Epithelial cell of prostate (primary cell): ENCODE measurements around the gene OGN.

Source experiments
- DNase-seq: peaks from one replicate; pipeline ENCODE4 v3.0.0-alpha.2; 2011; ENCODE audit warnings: low read depth, low spot score
- H3K27ac ChIP-seq: fragments of 450-650 bp; 2 replicates; pipeline ENCODE4 v1.5.1; 2017; ENCODE audit warnings: mild to moderate bottlenecking

The OGN gene

DNA sequence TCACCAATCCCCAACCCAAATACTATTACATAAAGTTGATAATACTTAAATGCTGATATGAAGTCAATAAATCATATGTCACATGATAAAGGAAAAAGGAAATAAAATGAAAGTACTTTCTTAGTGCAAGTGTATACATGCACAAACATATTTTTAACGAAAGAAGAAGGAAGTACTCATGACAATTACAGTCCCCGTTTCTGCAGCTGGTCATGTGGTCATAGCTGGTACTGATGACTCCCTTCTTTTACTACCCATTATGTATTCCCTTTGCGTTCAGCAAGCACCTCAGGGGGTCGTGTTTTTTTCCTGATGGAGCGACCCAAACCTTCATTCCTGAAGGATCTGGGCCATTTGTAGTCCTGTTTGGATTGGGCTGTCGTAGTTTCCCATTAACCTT is 51.3 kb downstream of the OGN start:
- no peak for DNase-seq
- no peak overlapping the region for H3K27ac ChIP-seq

DNA sequence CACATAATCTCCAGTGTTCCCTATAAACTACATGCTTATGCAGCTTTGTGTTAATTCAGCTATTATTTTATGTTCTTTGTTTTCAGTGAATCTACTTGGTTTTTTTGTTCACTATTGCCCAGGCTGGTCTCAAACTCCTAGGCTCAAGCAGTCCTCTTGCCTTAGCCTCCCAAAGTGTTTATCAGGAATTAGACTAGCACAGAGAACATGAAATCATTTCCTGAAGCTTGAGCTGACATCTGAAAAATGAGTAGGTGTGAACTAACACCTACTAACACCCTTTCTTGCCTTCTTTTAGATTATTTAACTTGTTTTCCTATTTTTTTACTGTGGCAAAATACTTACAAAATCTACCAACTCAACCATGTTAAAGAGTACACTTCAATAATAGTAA is 53.6 kb downstream of the OGN start:
- H3K27ac ChIP-seq = no peak overlapping the region
- DNase-seq = no peak

GRCh38 chr9:92349771-92350739 is 54.3 kb downstream of the OGN start:
- no peak for DNase-seq
- no peak overlapping the region for H3K27ac ChIP-seq

- no peak overlapping the region for H3K27ac ChIP-seq
- DNase-seq = no peak
These were observed 58.8 kb downstream of the OGN start for GRCh38 chr9:92345582-92345981.

- no peak for DNase-seq
- H3K27ac ChIP-seq = no peak overlapping the region
These were observed 61.4 kb downstream of the OGN start for GRCh38 chr9:92342825-92343488.

DNA sequence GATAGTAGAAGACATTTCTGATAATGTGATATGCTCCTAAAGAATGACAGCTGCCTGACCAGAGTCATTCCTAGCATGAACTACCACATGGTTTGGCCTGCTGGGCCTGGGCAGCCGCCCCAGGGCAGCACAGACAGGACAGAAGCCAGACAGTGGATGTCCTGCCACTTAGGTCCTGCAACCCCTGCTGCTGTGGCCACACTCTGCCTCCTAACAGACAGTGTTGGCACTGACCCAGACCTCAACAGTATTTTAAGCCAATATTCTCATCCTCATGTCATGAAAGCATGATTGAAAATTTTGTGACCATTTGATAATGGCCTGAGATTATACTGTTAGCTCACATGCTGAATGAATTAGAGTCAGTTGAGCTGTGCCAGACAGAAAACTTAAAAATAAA is 62.8 kb downstream of the OGN start:
- no peak for DNase-seq
- no peak overlapping the region for H3K27ac ChIP-seq

DNA sequence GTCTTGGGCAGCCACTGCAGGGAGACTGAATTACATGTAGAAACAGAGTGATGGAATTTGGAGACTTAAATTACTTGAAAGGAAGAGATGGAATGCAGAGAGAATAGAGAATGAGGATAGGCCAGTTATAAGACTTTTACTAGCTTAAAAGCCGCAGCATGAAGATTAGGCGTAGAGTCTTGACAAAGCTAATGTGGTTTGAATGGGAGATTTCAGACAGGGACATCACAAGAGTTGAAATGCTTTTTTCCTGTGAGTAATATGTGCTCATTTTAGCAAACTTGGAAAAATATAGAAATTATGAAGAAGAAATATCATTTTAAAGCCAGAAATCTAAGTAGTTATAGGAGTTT is 71.1 kb downstream of the OGN start:
- H3K27ac ChIP-seq = no peak overlapping the region
- DNase-seq = no peak
